Stimulated activated CD4-positive, alpha-beta T cell treated with anti-CD3 and anti-CD28 coated beads, TNF-alpha, amount 100 ng/mL, for 24 hours (primary cell): ENCODE results near the gene MSI2.

ENCODE experiments used
- DNase-seq, 3 experiments: peaks; one replicate each; pipeline ENCODE4 v3.0.0-alpha.2; 2020; ENCODE audit warnings: low read depth in 3 of 3

MSI2 gene

DNA sequence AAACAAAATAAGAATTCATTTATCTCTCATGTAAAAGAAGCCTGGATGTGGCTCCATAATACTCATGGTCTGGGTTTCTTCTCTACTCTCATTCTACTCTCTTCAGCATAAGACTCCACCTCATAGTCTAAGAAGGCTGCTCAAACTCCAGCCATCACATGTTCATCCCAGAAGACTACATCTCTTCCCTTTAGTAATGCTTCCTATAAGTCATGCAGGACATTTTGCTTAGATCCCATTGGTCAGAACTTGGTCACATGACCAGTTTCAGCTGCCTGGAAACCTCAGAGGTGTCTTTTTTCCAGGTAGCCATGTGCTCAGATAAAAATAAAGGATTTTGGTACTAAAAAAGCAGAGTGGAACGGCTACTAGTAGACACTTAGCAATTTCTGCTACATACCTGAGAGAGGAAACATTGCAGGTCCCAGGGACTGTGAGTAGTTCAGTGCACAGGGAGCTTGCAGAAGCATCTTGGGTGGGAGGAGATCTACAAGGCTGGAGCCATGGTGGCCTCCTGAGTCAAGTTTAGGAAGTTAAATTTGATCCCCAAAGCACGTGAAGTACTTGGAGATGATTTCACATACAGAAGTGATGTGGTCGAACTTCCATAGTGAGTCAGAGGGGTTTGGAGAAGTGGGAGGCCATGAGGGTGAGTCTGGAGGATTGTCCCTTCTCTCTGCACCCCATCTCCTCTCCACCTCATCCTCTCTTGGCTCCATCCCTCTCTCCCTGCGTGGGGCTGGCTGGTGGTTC is 378.6 kb downstream of the MSI2 start:
- no peak for DNase-seq

DNA sequence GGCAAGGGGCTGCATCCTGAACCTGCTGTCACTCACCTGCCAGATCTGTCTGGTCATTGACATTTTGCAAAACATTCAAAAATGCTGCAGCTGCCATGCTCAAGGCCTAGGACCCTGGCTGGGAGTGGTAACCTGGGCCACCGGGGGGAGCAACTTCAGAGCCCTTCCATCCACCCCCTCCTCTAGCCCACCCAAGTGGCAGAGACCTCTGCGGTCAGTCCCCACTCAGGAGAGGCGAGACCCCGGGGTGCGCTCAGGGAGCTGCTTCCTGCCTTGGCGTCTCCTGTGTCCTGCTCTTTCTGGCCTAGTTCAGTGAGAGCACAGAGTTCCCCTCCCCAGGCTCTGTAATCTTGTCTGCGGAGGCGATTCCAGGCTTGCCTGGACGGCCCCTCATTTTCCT is 380.0 kb downstream of the MSI2 start:
- DNase-seq: no peak

DNA sequence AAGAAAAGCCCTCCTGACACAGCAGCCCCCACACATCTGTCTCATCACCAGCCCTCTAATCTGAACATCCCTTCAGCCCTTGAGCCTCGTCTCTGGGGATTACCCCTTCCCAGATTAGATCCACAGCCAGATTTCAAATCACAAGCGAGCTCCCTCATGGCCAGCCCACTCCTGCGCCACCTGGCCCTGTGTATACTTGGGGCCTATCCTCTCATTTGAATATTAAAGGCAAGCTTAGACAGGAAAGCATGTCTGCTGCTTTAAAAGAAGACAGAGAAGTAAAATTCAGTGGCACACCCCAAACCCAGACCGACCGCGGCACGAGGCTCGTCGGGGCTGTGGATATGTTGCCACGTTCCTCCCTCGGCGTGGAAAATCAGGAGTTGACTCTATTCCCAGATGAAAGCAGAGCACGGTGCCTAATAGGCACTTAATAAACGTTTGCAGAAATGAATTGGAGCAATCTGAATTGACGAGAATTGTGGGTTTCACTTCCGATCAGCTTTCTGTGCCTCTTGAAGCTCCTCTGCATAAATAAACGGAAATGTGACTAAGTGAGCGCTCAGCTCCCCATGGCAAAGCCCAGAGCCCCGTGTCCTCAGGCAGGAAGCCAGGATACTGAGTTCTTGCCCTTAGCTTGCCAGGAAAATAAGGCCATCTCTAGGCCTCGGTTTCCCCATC is 380.8 kb downstream of the MSI2 start:
- no peak for DNase-seq

DNA sequence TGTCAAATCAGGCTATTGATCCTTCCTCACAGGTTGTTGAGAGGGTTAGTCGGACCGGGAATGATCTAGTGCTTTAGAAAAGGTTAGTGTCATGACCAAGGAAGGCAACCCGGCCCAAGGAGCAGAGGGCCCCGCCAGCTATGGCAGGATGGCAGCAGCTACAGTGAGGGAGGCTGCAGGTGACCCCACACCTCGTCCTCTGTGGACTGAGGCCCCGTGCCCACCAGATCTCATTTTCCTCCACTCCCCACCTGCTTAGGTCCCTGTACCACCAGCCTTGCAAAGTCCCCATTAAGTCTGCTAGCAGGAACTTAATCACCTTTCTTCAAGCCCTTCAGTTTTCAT is 381.3 kb downstream of the MSI2 start:
- no peak for DNase-seq

DNA sequence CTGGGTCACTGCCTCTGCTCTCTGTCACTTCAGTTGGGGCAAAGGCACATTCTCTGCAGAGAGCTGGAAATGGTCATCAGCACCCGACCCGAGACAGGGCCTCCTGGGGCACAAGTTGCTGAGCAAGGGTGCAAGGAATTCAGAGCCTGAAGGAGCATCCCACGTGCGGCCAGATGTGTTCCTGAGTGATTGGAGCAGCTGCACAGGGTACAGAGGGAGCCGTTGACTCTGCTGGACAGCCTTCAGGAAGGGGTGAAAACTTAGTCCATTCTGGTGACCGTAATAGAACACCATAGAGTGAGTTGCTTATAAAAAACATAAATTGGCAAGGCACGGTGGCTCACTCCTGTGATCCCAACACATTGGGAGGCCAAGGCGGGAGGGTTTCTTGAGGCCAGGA is 382.0 kb downstream of the MSI2 start:
- DNase-seq: no peak

DNA sequence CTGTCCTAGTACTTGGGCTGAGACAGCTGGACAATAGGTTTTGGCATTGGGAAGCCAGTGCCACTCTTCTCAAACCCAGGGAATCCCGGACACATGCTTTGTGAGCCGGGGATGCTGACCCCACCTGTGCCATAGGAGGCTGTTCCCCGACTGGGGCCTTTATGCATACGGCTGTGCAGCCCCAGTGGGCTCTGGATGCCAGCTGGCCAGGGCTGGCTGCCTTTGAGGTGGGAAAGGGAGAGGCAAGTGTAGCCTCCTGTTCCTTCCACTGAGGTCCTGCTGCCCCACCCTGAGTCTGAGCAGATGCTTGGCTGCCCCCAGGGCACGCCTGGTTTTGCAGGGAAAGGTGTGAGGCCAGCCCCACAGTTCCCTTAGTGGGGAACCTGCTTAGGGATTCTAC is 383.1 kb downstream of the MSI2 start:
- no peak for DNase-seq

DNA sequence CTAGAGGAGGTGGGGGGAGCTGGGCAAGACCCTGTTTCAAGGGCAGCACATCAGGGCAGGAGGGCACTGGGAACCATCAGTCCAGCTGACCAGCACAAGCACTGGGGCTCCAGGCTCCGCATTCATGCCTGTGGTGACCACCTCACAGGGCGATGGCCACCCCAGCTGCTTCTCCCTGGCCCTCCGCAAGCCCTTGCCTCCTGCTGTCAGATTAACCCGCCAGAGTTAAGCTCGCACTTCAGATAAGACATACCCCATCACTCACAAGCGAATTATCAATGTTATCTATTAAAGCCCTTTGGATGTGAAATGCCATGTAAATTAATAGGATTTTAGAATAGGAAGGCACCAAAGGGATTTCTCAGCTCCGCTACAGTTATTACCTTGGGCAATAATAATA is 383.8 kb downstream of the MSI2 start:
- no peak for DNase-seq

DNA sequence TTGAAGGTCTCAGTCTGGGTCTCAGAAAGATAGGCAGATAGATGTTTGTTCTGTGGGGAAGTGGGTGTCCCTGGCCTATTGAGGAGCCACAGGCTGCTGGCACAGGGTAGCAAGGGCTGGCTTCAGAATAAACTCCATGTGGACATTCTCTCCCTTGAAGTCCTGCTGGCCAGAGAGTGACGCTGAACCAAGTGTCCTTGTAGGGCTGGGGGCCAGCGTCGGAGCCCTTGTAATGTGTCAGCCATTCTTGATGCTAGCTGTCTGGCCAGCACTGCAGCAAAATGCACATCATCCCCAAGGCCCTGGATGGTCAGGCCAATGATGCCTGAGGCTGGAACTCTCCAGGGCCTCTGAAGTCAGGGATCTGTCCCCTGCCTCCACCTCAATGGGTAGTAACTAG is 385.4 kb downstream of the MSI2 start:
- no peak for DNase-seq

DNA sequence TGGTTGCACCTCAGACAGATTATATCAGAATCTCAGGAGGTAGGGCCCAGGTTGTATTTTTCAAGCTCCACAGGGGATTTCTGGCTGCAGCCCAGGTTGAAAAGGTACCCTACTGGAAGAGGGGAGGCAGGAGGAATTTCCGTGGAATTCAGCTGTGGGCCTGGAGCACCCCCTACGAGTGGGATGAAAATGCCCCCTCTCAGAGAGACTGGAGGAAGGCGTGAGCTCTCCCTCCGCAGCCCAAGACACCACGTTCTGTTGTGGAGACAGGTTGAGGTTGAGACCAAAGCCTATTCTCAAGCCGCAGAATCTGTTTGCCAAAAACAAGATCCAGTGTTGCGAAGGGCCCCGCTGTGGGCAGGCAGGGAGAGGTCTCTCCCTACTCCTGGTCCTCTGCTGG is 386.7 kb downstream of the MSI2 start:
- DNase-seq: no peak

DNA sequence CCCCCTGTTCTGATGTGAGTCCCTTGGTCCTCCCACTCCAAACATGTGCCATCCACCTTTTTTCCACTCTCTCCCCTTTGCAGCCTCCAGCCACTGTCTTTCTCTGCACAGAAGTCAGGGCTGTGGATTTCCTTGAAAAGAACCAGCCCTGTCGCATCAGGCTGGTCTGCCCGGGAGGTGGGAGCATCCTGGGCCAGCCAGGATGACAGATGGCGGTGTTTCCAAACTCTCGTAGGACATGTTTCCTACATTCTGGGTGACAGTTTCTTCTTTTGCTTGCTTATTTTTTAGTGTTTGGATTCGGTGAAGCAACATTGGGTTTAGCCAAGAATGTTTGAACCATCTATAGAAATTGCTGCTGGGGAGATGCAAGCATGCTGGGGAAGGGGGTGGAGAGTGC is 388.0 kb downstream of the MSI2 start:
- no peak for DNase-seq

DNA sequence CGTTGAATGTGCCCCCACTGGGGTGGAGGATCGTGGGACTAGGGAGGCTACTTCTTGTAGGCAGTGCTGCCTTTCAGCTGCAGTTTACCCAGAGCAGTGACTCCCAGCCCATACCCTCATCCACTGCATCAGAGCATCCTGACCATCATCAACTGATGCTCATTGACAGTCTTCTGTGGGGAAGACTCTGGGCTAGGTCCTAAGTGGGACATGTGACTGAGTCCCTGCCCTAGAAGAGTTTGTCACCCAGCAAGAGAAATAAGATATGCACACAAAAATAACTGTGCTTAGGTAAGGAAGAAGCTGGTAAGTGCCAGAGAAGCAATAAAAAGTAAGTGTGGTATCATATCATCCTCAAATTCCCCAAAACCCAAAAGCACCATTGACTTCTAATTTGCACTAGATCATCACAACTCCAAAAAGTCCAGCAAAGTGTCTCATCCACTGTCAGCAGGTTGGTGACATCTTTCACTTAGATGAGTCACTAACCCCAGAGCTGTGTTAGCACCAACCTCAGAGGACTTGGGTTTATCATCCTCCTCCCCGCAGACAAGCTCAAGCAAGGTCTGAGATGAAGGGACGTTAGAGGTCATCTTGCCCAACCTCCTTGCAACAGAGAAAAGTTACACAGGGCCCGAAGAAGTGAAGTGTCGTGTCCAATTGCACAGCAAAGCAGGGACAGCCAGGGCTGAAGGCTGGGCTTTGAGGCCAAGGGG is 389.8 kb downstream of the MSI2 start:
- DNase-seq: no peak

DNA sequence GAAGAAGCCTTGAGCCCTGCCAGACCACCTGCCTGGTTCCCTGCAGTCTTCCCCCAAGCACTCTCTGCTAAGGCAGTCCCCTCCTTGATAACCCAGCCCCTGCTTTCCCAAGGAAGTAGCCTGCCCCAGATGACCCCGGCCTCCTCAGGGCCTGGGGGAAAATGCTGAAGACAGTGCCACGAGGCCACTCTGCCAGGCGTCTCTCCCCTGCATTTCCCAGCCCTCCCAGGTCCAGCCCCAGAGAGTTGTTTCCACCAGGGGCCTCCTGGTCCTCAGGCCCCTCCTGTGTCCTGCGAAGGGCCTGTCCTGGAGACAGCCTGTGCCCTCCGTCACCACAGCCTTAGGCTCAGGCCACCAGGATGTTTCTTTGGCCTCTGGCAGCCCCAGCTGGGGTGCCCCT is 392.4 kb downstream of the MSI2 start:
- DNase-seq: no peak

DNA sequence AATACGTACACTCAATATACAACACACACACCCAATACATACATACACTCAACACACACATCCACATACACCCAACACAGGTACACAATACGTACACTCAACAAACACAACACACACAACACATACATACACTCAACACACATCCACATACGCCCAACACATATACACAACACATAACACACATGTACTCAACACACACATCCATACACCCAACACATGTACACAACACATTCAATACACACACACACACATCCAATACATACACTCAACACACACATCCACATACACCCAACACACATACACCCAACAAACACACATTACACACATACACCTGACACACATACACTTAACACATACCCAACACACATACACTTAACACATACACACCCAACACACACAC is 392.9 kb downstream of the MSI2 start:
- DNase-seq: no peak

DNA sequence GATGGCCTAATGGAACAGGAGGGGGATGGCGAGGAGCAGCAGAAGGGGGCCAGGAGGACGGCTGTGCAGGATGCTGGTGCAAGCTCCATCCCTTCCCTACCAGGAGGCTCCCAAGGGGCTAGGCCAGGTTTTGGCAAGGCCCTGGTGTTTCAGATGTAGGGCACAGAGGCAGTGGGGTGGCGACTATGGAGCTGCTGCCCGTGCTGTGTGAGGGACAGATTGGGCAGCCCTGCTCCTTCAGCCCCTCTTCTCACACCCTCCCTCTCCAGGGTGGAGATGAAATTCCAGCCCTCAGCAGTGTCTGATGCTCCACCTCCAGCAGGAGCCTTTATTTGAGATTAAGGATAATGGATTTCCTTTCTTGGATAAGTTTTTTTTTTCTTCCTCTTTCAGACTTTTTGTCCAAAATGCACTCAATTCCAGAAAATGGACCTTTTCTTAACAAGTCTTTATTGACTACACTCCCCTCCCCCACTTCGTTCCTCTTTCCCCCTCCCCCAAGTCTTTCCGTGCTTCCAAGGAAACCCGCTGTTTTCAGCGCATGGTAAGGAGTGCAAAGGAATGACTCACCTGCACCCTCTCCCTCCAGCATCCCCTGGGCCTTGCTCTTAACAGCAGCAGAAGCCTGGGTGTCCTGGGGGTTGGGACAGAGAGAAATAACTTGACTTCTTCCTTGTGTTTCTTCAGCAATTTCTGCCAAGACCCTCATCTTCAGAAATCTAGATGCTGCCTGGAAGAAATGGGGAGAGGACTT is 393.6 kb downstream of the MSI2 start:
- DNase-seq: no peak

DNA sequence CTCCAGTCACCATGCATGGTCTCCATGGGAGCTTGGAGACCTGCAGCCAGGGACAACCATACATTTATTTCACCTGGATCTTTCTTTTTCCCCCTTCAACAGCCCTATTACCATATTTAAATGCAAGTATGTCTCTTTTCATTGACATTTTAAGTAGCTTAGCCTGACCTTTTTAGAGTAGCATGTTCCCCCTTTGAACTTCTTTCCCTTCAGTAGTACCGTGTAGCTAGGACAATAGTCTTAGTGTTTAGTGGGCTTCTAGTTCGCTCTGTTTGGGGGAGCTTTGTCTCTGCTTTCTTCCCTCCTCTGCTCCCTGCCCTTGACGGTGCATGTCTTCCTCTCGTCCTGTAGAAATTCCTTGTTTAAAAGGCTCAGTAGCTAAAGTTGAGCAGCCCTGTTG is 394.2 kb downstream of the MSI2 start:
- no peak for DNase-seq

DNA sequence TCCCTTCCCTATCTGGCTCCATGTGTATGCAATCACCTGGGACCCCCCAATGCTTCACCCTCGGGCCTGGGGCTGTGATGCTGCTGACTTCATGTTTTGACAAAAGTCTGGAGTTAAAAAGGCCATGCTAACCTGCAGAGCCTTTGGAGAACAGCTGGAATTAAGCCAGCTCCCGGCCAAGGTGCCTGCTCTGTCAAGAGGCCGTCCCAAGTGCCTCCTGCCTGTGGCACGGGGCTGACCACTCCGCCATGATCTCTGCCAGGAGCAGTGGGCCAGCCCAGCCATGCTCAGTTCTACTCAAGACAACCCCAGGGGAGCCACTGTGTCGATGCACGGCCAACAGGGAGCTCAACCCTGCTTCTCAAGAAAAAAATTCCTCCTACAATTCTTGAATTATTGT is 395.1 kb downstream of the MSI2 start:
- DNase-seq: no peak

DNA sequence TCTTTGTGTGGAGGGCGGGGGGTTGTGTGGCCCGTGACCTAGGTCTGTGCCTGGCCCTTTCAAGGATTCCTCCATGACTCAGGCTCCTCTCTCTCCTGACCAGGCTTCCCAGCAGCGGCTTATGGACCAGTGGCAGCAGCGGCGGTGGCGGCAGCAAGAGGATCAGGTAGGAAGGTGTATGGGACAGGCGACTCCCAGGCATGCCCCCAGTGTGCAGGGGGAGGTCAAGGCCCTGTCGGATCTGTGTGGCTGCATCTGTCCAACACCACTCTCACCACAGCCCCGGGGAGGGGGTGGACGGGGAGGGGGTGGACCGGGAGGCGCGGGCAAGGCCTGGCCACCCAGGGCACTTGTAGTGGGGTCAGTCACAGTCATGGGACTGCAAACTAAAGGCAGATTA is 395.7 kb downstream of the MSI2 start:
- no peak for DNase-seq

DNA sequence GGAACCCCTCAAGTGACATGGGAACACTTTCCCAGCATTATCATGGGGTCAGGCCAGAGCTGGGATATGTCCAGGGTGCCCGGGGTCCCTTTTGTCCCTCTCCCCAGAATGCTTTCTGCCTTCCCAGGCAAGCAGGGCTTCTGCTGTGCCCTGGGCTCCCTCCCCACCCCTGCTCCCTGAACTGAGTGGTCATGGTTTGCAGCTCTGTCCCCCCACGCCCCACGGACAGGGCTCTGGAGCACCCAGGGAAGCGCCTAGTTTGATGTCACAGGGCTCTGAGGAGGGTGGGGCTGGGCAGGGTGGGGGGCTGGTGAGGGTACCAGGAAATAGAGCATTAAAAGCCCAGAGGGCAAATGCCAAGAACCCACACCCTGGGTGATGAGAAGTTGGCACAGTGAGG is 396.5 kb downstream of the MSI2 start:
- DNase-seq: no peak

DNA sequence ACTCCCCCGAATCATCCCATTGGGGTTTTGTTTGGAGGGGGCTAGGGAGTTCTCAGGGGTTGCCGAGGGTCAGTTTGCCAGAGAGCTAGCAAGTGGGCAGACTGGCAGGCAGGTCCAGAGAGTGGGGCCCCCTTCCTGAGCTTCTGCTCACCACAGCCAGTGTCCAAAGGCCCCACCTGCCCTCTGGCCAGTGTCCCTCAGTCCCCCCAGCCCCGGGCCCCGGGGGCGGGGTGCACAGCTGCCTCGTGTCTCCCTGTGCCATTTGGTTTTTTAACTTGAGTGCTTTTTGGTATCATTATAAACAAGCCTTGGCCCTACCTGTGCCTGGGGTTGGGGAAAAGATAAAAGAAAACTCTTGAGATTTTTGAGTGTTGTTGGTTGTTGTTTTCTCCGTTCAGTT is 397.0 kb downstream of the MSI2 start:
- DNase-seq: no peak

DNA sequence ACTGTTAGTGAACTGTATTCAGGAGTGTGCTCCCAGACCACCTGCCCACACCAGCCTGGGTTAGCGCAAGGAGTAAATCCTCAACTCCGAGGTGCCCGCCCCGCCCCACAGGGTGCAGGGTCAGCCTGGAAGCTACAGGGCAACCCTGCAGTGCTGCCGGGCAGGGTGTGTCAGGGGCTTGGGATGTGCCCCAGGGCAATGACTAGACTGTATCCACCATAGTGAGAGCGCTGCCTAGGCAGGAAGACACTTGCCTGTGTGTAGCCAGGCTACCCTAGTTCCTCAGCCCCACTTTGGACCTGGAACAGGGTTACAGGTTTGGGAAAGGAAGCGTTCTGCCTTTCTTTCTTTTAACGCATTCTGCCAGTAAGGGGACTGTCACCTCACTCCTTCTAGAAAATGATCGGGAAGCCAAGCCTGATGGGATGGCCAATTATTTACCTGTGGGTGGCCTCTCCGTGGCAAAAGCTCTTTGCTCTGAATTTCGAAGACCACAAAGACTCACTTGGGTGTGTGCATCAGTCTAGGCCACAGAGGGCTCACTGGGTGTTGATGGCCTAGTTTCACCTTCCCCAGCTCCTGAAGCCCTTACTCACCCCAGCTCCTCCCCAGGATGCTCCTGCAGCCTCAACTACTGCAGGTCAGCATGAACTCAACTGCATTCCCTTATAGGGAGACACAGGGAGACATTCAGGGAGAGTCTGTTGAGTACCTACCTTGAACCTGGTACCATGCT is 397.9 kb downstream of the MSI2 start:
- DNase-seq: no peak

DNA sequence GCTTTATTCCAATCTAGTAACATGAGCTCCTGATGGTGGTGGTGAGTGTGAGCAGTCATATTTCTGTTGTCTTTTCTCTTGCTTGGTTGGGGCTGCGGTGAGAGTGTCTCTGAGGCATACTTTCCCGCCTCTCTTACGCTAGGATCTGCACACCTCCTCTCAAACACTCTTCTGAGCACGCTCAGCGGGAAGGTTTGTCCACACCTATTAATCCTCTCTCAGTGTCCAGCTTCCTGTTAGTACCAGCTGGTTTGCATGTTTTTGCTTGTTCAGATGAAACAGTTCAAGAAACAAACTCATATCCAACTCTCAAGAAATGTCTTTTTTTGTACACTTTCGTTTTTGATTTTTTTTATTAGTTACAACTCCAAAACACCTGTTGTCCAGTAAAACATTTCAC is 399.2 kb downstream of the MSI2 start:
- DNase-seq: no peak

DNA sequence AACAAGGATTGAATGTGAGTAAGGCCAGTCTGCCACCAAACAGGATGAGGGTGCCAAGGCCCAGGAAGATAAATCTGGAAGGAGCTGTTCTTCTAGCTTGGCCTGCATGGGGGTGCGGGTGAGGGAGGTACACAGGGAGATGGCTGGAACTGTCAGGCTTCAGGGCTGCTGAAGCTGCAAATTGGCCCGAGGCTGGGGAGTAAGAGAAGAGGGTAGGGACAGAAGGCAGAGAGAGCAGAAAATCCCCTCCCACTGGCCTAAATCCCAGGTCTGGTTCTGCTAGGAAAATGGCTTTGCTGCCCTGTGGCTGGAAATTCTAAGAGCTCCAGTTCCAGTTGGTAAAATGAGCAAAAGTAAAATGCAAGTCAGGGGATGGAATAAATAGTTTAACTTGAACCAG is 400.9 kb downstream of the MSI2 start:
- no peak for DNase-seq
